Neural cell (in vitro differentiated cells): ENCODE data around the gene SLC29A1. TPM values are rescaled to one million over a fixed set of nuclear protein-coding genes. Genes with fewer than 3 reads are reported as not detected.

Experiments used
- H2AFZ ChIP-seq: fragments of 200-600, 300-800 bp; sonication (generic), shearing (Covaris generic); 2 replicates; pipeline ENCODE4 v1.6.0; 2014; ENCODE audit warnings: low read depth, mild to moderate bottlenecking, antibody characterized with exemption, low read length, moderate library complexity
- H3F3A ChIP-seq: fragments of 200-600 bp; shearing (Covaris generic); 2 replicates; pipeline ENCODE4 v1.6.1; 2016; ENCODE audit warnings: mild to moderate bottlenecking, moderate library complexity, mixed read lengths, antibody characterized with exemption, low read length; ENCODE audit not compliant: insufficient read depth, poor library complexity, severe bottlenecking
- H3K27ac ChIP-seq: fragments of 200-600, 300-800 bp; sonication (generic), shearing (Covaris generic); 2 replicates; pipeline ENCODE4 v1.5.1; 2014; ENCODE audit warnings: mild to moderate bottlenecking, low read length, moderate library complexity
- H3K27me3 ChIP-seq: fragments of 300-800, 200-600 bp; sonication (generic), shearing (Covaris generic); 2 replicates; pipeline ENCODE4 v1.6.0; 2014; ENCODE audit warnings: mild to moderate bottlenecking, low read depth, low read length, moderate library complexity; ENCODE audit not compliant: insufficient read depth
- H3K36me3 ChIP-seq: fragments of 300-800, 200-600 bp; sonication (generic), shearing (Covaris generic); 2 replicates; pipeline ENCODE4 v1.5.1; 2014; ENCODE audit warnings: mild to moderate bottlenecking, antibody characterized with exemption, low read length, moderate library complexity; ENCODE audit not compliant: insufficient read depth
- H3K4me2 ChIP-seq: fragments of 300-800, 200-600 bp; sonication (generic), shearing (Covaris generic); 2 replicates; pipeline ENCODE4 v1.6.0; 2014; ENCODE audit warnings: mild to moderate bottlenecking, low read length
- H3K4me3 ChIP-seq: fragments of 300-800, 200-600 bp; sonication (generic), shearing (Covaris generic); 2 replicates; pipeline ENCODE4 v1.5.1; 2014; ENCODE audit warnings: mild to moderate bottlenecking, low read length, moderate library complexity
- H3K79me2 ChIP-seq: fragments of 200-600 bp; shearing (Covaris generic); replicated peaks from 2 replicates; pipeline ENCODE4 v1.6.0; 2014; ENCODE audit warnings: mild to moderate bottlenecking, low read length, moderate library complexity; ENCODE audit not compliant: insufficient read depth
- H3K9ac ChIP-seq: fragments of 300-800, 200-600 bp; sonication (generic), shearing (Covaris generic); 2 replicates; pipeline ENCODE4 v1.6.1; 2016; ENCODE audit warnings: mild to moderate bottlenecking, low read length, mixed read lengths
- H3K9me2 ChIP-seq: fragments of 200-600 bp; shearing (Covaris generic); 2 replicates; pipeline ENCODE4 v1.6.1; 2016; ENCODE audit warnings: mild to moderate bottlenecking, low read length, mixed read lengths; ENCODE audit not compliant: insufficient read depth
- H3K9me3 ChIP-seq: fragments of 200-600, 300-800 bp; sonication (generic), shearing (Covaris generic); 2 replicates; pipeline ENCODE4 v1.6.1; 2016; ENCODE audit warnings: mild to moderate bottlenecking, mixed run types, low read length, moderate library complexity, mixed read lengths
- H4K20me1 ChIP-seq: fragments of 200-600 bp; shearing (Covaris generic); 2 replicates; pipeline ENCODE4 v1.6.1; 2016; ENCODE audit warnings: mild to moderate bottlenecking, mixed run types; ENCODE audit not compliant: insufficient read depth
- CTCF ChIP-seq: fragments of 450-650 bp; IDR thresholded peaks from 2 replicates; pipeline ENCODE4 v1.5.1; 2014; ENCODE audit warnings: antibody characterized with exemption, mild to moderate bottlenecking, moderate library complexity; ENCODE audit not compliant: poor library complexity, severe bottlenecking
- EP300 ChIP-seq: fragments of 450-650 bp; conservative IDR thresholded peaks from 2 replicates; pipeline ENCODE4 v1.6.1; 2014; ENCODE audit warnings: antibody characterized with exemption, mild to moderate bottlenecking, moderate library complexity; ENCODE audit not compliant: poor library complexity, severe bottlenecking
- EZH2 ChIP-seq: fragments of 200-600, 300-800 bp; shearing (Covaris generic), sonication (generic); IDR thresholded peaks from 2 replicates; pipeline ENCODE4 v1.6.1; 2014; ENCODE audit warnings: antibody characterized with exemption, low read length, borderline replicate concordance, mild to moderate bottlenecking; ENCODE audit not compliant: insufficient read depth, poor library complexity, severe bottlenecking
- MXI1 ChIP-seq: fragments of 450-650 bp; conservative IDR thresholded peaks from 2 replicates; pipeline ENCODE4 v1.6.1; 2014; ENCODE audit warnings: antibody characterized with exemption, mild to moderate bottlenecking; ENCODE audit not compliant: poor library complexity, severe bottlenecking
- POLR2AphosphoS5 ChIP-seq: IDR thresholded peaks from 2 replicates; pipeline ENCODE4 v1.6.1; 2012
- RAD21 ChIP-seq: fragments of 450-650 bp; conservative IDR thresholded peaks from 2 replicates; pipeline ENCODE4 v1.6.1; 2014; ENCODE audit warnings: antibody characterized with exemption, mild to moderate bottlenecking, moderate library complexity
- REST ChIP-seq: IDR thresholded peaks from 2 replicates; pipeline ENCODE4 v1.6.1; 2012; ENCODE audit warnings: borderline replicate concordance
- SMC3 ChIP-seq: fragments of 450-650 bp; conservative IDR thresholded peaks from 2 replicates; pipeline ENCODE4 v1.6.1; 2014; ENCODE audit warnings: antibody characterized with exemption, mild to moderate bottlenecking, moderate library complexity; ENCODE audit not compliant: poor library complexity
- TAF1 ChIP-seq: IDR thresholded peaks from 2 replicates; pipeline ENCODE4 v1.6.1; 2012; ENCODE audit warnings: low read depth
- polyA plus RNA-seq: library from polyadenylated mRNA; depleted of rRNA; stranded (reverse); fragments of >200 nt; gene quantifications from 2 replicates; pipeline ENCODE4 v1.2.3, GENCODE V29; 2014

Gene SLC29A1
- polyA plus RNA-seq, 1 donor from 2014 or later = 18.9 TPM

DNA sequence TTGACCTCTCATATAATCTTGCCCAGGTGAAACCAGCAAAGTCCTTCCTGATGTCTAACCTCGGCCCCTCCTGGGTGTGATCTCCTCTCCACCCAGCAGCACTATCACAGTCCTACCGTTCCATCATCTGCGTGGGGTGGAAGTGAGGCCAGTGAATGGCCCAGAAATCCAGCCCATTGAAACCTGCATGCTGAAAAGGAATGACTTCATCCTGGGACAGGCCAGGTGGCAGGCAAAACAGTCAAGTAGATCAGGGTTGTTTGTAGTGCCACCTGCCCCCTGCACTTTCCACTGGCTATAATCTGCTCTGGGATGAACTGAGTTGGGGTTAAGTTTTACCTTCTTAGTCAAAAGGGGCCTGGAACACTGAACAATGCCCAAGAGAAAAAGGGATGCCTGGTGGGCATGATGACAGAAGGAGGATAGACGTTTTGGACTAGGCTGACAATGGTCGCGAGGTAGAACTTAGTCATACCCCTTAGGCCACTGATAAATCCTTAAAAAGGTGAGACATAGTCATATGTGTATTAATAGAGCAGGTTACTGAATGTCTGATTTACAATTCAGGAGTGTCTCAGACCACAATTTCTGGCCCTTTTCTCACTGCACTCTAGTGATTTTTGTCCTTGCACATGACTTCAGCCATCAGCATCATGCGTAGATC is 15.4 kb downstream of the SLC29A1 start:
- H4K20me1 ChIP-seq = no peaks in the 10 kb centered on the region
- H3K4me3 ChIP-seq = no peak overlapping the region
- no peak overlapping the region for H3K27ac ChIP-seq

GRCh38 chr6:44243345-44243744 is 19.9 kb downstream of the SLC29A1 start:
- no peak for TF ChIP-seq EZH2
- no peak for TF ChIP-seq MXI1
- no peak for TF ChIP-seq REST
- TF ChIP-seq TAF1 = no peak
- Histone ChIP-seq H3K9ac (no peak overlapping the region), H3K4me3 (no peak overlapping the region)

More for the DNA sequence above, 15.4 kb downstream of the SLC29A1 start:
- H3K36me3 ChIP-seq = no peaks in the 10 kb centered on the region
- no peaks in the 10 kb centered on the region for H3K27me3 ChIP-seq
- TF ChIP-seq EZH2 (no peak), CTCF (no peak), POLR2AphosphoS5 (no peak), REST (no peak), TAF1 (no peak), SMC3 (no peak), EP300 (no peak), MXI1 (no peak), RAD21 (no peak)
- no peak overlapping the region for H3K4me2 ChIP-seq
- H2AFZ ChIP-seq = no peak overlapping the region
- H3F3A ChIP-seq = no peaks in the 10 kb centered on the region
- H3K79me2 ChIP-seq = no peaks in the 10 kb centered on the region
- H3K9ac ChIP-seq = no peak overlapping the region
- H3K9me3 ChIP-seq = no peaks in the 10 kb centered on the region
- H3K9me2 ChIP-seq = no peaks in the 10 kb centered on the region

More at GRCh38 chr6:44243345-44243744, 19.9 kb downstream of the SLC29A1 start:
- Histone ChIP-seq H3K9me2 (no peaks in the 10 kb centered on the region), H3K9me3 (no peaks in the 10 kb centered on the region), H3F3A (no peaks in the 10 kb centered on the region), H2AFZ (no peak overlapping the region), H3K4me2 (no peak overlapping the region), H3K27ac (no peak overlapping the region), H4K20me1 (no peaks in the 10 kb centered on the region), H3K27me3 (no peaks in the 10 kb centered on the region), H3K36me3 (no peaks in the 10 kb centered on the region), H3K79me2 (peaks cover 14% of the 10 kb centered on the region)
